Right forelimb (tissue), 1 donor: ENCODE data around the gene XPO5.
"Not testable (repeated sequence)": the region's sequence is repeated elsewhere in the genome, so short reads cannot be mapped to it uniquely, and the experiment has no call there.

Experiments used
- DNase-seq: peaks from one replicate; pipeline ENCODE4 v3.0.0-alpha.2; 2018

The XPO5 gene

DNA sequence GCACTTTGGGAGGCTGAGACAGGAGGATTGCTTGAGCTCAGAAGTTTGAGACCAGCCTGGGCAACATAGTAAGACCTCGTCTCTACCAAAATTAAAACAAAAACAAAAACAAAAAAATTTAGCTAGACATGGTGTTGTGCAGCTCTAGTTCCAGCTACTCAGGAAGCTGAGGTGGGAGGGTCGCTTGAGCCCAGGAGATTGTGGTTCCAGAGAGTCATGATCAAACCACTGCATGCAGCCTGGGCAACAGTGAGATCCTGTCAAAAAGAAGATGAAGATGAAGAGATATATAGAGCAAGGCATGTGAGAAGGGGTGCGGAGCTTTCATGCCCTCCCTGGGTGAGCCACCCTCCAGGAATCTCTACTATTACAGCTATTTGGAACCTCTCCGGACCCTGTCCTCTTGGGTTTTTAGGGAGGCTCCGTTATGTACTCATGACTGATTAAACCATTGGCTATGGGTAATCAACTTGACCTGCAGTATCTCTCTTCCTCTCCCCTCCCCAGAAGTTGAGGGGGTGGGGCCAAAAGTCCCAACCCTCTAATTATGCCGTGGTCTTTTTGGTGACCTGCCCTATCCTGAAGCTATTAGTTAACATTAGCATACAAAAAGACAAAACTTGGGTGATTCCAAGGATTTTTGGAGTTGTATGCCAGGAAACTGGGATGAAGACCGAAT, 9.2 kb upstream of the XPO5 start:
- DNase-seq = no peak

- no peak for DNase-seq
These were observed 7.1 kb upstream of the XPO5 start for GRCh38 chr6:43582911-43583310.

DNA sequence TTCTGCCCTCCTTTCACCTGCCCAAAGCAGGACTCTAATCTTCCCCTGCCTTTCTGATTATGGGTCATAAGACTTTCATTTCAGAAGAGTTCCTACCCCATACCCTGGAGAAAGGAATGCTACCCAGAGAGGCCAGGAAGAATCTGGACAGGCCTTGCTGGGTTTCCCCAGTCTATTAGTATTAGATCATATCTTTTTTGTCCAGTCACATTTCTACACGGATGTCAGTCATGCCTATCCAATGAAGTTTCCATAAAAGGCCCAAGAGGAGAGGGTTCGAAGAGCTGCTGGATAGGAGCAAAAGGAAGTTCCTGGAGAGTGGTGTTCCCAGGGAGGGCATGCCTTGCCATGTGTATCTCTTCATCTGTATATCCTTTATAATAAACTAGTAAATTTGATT, 3.3 kb upstream of the XPO5 start:
- no peak for DNase-seq

DNA sequence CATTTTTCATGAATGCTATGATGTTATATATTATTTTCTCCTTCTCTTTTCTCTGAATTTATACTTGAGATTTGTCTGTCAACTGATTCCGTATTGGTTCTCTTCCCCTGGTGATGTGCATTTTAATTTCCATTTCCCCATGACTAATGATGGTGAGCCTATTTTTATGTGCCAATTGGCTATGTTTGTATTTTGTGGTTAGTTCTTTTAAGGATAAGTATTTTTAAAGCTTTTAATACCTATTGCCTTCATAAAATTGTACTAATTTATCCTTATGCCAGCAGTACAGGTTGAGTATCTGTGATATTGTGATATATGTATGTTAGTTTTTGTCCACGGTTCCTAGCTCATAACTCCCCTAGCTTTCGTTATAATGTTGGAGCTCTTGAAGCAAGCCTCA, 2.9 kb upstream of the XPO5 start:
- DNase-seq = no peak

DNA sequence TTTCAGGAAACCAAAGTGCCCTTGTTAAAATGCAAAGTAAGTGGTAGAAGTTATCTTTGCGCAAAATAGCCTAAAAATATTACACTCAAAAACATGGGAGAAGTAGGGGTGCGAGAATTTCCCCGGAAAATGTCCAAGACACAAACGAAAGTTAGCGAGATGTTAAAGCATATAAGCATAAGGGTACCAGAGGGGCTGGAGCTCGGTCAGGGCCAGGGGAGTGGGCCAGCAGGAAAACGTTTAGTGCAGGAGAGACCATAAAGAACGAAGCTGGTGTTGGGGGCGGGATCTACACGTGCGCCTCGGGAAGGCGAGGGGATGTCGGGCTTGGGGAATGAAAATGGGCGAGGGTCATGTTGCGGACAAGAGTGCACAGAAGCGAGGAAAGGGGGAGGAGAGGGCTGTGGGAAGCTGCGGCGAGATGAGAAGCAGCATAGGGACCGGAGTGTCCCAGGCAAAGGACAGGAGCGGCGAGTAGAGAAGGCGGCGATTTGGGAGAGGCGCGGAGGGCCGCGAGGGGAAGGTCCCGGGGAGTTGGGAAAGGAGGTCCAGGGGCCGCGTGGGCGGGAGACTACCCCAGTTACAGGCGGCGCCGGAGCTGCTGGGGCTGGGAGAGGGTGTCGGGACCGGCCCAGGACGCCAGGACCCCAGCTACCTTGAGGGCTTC, 600 bp downstream of the XPO5 start:
- peak; percentile 50 for DNase-seq

DNA sequence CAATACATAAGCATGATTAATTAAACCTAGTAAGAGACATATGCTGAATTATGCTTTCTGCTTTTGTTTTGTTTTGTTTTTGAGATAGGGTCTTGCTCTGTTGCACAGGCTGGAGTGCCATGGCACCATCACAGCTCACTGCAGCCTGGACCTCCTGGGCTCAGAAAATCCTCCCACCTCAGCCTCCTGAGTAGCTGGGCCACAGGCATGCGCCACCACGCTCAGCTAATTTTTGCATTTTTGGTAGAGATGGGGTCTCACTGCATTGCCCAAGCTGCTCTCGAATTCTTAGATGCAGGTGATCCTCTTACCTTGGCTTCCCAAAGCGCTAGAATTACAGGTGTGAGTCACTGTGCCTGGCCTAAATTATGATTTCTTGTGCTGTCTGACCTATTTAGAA, 3.8 kb downstream of the XPO5 start:
- DNase-seq = no peak

DNA sequence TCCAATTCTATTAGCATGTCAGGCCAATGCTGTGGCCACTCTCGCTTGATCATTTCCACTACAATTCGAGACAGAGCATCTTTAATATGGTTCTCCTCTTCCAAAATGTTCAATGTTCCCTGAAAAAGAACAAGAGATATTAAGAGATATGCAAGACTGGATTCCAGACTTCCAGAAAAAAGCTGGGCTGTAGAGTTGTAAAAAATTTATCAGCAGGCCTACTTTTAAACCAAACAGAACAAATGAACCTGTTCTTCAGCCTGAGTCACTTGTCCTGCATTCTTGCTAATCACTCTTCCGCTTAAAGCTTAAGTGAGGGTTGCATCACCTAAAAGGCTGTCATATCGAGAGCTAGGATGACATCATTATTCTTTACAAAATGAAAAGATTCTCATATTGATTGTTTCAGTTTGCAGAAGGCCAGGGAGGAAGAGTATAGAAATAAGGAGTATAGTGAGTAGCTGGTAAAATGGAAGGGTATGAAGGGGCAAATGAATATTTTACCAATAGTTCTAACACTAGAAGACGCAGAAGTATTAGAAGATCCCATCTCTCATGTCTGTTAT, 4.9 kb downstream of the XPO5 start:
- DNase-seq = no peak

DNA sequence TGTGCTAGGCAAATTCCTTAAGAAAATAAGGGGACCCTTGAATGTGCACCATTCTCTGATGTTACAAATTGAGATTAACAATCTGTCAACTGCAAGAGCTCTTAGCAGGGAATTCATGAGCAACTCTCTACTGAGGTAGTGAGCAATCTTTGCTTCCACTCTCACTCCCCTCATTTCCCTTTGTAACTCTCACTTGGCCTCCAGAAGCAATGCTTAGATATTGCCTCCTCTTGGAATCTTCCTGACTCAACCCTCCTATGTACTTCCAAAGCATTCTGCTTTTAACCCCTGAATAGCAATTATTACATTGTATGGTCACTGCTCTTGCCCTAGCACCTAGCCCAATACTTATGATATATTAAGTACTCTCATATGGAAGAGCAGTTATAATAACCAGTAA, 16.5 kb downstream of the XPO5 start:
- DNase-seq = no peak

- DNase-seq = not testable (repeated sequence)
These were observed 18.2 kb downstream of the XPO5 start for GRCh38 chr6:43557620-43558019.

- no peak for DNase-seq
These were observed 28.6 kb downstream of the XPO5 start for GRCh38 chr6:43547222-43547621.

DNA sequence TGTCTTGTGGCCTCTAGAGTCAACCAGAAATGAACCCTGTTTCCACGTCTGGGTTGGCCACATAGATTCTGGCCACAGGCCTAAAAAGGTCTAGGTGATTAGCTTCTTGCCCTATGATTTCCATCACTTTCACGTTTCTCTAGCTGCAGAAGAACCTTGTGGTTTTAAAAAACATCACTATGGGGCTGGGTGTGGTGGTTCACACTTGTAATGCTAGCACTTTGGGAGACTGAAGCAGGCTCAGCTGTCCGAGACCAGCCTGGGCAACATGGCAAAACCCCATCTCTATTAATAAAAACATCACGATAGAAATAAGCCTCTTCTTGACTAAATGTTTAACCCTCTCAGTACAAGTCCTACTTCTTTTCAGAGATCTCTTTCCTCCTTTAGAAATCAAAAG, 31.4 kb downstream of the XPO5 start:
- DNase-seq = no peak

DNA sequence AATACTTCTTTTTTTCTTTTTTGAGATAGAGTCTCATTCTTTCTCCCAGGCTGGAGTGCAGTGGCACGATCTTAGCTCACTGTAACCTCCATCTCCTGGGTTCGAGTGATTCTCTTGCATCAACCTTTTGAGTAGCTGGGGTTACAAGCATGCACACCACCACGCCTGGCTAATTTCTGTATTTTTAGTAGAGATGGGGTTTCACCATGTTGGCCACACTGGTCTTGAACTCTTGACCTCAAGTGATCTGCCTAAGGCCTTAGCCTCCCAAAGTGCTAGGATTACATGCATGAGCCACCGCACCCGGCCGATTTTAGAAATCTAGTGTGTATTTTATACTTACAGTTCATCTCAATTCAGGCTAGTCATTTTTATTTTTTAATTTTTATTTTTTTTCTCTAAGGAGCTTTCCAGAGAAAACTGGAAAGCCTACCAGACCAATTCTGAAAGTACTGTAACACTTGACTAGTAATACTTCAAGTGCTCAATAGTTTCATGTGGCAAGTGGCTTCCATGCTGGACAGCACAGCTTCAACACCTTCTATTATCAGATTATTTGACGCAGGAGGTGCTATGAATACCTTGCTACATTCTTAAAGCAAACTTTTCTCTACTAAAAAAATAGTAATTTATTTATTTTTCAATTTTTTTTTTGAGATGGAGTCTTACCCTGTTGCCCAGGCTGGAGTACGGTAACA, 33.9 kb downstream of the XPO5 start:
- DNase-seq = no peak

DNA sequence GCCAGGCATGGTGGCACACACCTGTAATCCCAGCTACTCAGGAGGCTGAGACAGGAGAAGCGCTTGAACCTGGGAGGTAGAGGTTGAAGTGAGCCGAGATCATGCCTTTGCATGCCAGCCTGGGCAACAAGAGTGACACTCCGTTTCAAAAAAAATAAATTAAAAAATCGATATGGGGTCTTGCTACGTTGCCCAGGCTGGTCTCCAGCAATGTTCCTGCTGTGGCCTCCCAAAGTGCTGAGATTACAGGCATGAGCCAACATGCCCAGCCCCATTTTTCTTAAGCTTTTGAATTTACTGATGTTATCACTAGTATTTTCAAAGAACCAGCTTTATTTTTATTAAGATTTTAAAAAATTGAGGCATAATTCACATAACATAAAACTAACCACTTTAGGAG, 35.3 kb downstream of the XPO5 start:
- no peak for DNase-seq

DNA sequence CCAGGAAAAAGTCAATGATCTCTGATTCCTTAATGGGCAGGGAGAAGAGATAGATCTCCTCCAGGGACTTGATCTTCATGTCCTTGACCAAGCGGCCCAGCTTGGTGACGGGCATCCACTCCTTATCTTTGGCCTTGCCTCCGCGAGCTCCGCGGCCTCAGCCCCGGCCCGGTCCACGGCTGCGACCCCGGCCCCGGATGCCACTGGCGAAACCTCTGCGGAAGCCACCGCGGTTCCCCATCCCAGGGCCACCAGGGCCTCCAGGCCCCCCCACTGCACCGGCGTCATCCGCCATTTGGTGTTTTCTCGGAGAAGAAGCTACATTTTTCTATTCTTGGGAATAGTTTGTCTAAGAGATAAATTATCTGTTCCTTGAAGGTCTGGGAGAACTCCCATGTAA, 36.4 kb downstream of the XPO5 start:
- not testable (repeated sequence) for DNase-seq

- DNase-seq = not testable (repeated sequence)
These were observed 36.9 kb downstream of the XPO5 start for GRCh38 chr6:43538986-43539385.

DNA sequence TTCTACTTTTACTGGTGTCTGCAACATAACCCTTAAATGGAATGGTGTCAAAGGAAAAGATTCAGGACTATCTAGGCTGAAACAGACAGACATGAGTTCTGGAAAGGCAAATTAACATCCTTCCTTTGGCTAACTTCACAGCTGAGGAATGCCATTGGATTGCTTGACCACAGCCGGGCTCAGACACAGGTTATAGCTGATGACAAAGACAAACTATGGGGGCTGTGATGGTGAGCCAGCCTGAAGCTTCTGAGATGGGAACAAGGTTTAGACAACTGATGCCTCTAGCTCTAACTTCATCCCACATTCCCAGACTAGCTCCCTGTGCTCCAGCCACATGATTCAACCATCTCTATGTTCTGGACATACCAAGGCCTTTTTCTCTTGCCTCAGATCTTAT, 43.6 kb downstream of the XPO5 start:
- DNase-seq = no peak

DNA sequence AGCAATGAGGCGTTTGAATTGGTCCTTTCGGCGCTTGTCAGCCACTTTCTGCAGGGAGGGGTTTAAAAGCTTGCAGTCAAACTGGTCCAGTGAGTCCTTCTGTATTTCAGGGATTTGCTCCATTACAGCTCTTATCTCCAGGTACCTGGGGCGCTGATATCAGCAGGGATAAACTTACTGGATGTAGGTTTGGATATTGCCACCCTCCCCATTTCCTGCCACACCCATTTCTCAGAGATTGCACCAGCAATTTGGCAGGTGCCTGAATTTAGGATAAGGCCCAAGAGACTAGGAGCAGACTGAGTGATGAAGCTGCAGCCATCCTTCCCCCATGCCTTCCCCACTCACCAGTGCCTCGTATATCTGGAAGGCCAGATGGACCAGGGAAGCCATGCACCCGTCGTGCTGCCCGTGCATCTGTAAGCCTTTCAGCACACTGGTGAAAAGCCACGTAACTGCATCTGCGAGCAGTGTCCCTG, 51.3 kb downstream of the XPO5 start:
- DNase-seq = no peak

- DNase-seq = no peak
These were observed 52.6 kb downstream of the XPO5 start for GRCh38 chr6:43523284-43523683.

DNA sequence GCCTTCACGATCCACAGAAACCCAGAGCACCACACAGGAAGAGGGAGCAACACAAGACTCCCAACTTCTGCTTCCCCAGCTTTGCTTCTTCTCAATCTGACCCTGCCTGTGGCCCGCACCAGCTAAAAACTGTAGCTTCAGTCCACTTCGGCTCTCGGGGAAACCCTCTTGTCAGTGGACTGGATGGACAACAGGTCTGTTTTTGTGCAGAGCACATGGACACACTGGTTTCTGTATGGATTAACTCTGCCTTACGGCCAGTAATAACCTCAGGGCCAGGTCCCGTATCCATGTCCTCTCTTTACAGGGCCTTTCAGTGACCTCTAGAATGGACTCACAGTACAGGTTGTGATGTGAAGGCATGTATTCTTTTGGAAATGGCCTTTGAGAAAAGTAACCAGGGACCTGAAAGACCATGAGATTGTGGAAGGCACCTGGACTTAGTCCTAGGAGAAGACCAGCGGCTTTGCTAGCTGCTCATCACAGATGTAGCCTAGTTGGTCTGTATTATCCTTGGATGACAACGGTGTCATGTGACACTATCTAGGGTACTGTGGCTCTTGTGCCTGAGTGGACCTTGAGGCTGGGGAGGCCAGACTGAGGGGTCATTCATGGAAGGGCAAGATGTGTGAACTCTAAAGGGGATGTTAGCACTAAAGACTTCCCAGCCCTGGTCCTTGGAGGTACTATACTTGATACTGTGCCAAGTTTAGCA, 53.1 kb downstream of the XPO5 start:
- no peak for DNase-seq

- DNase-seq = no peak
These were observed 54.0 kb downstream of the XPO5 start for GRCh38 chr6:43521836-43522235.

GRCh38 chr6:43520097-43520496, 55.7 kb downstream of the XPO5 start:
- no peak for DNase-seq

GRCh38 chr6:43517505-43518357, 58.1 kb downstream of the XPO5 start:
- no peak for DNase-seq
